Measurements from ENCODE around the gene HOXA11. TPM values are rescaled to one million over a fixed set of nuclear protein-coding genes. Genes with fewer than 3 reads are reported as not detected.

HOXA11 gene
- polyA plus RNA-seq, 1 of the 3 experiments (the other 2 are of a cell fraction): not detected

DNA sequence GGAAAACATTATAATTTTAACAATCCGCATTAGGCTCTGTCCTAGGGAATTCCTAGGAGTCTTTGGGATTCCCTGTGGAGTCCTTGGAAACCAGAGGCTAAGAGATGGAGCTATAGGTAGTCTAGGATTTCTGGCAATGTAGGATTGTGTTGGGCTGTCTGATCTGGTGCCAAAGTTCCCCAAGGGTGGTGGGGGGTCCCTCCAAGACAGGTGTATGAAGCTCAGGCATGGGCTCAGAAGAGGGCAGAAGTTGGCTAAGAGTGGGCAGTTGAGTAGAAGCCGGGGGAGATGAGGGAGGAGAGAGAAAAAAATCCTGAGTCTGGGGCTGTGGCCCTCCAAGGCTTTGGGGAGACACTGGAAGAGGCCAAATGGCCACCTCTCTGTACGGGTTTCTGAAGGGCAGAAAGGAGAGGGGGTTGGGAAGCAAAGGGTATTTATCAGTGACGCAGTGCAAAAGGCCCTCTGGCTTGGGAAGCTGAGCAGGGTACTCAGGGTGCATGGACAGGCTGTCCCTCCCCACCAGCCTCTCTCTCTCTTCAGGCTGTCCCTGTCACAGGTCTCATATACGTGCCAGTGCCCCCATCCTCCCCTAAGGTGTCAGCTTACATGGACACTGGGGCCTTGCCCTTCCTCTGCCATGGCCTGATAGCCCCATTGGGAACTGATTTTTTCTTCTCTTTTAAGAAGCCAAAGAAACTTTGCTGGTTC is 38.4 kb downstream of the HOXA11 start:
- Histone ChIP-seq H3K4me1 (ENCODE audit: control insufficient read depth in 1 of 2, insufficient read depth in 2 of 2, low read depth in 1 of 2, low read length in 1 of 2) (peaks cover 12 to 20% of the 10 kb centered on the region in 2 experiments; a peak in 1 of 4 replicates), H3K9me3 (no peaks in the 10 kb centered on the region), H4K20me1 (ENCODE audit: insufficient read depth) (no peaks in the 10 kb centered on the region), H3K4me2 (no peak overlapping the region), H2AFZ (ENCODE audit: low read depth) (no peak overlapping the region), H3K9me2 (no peaks in the 10 kb centered on the region), H3K27ac (ENCODE audit: low read depth in 2 of 2, low read length in 1 of 2) (no peak overlapping the region), H3K79me2 (ENCODE audit: insufficient read depth) (no peaks in the 10 kb centered on the region), H3K4me3 (ENCODE audit: low read depth in 2 of 2, low read length in 1 of 2) (no peak overlapping the region), H3K27me3 (ENCODE audit: insufficient read depth) (peaks cover 100% of the 10 kb centered on the region), H3K36me3 (replicated peaks in 1 of 2; ENCODE audit: control insufficient read depth in 1 of 2, insufficient read depth in 2 of 2, low read length in 1 of 2) (no peaks in the 10 kb centered on the region), H3K9ac (no peak overlapping the region), H3F3A (replicated peaks; ENCODE audit: insufficient read depth) (no peaks in the 10 kb centered on the region)
- CTCF ChIA-PET: interaction anchor here (0.5 to 10.9 kb wide), 3 partner anchors 12 to 49 kb away, joined by 3 to 270 read pairs (median 29); partner anchors contain the start of gene HOXA7
- POLR2A ChIA-PET: no interaction called here
- 24% methylated on average over 5 of the region's 5 CpGs for WGBS (ENCODE audit: low lambda C conversion rate)
- TF ChIP-seq TEAD4 (IDR thresholded peaks at IDR 0.05; ENCODE audit: borderline replicate concordance, insufficient read depth) (no peak), GABPA (IDR thresholded peaks at IDR 0.05; ENCODE audit: low read depth) (no peak), POLR2AphosphoS5 (IDR thresholded peaks at IDR 0.05; ENCODE audit: low read depth, low read length) (no peak), SIN3A (IDR thresholded peaks at IDR 0.05; ENCODE audit: borderline replicate concordance, low read depth, low read length) (no peak), JUND (IDR thresholded peaks at IDR 0.05) (no peak), IRF3 (IDR thresholded peaks at IDR 0.05; ENCODE audit: low read depth, low read length) (no peak), EP300 (IDR thresholded peaks at IDR 0.05; ENCODE audit: borderline replicate concordance in 1 of 2, low read depth in 1 of 2, low read length in 1 of 2) (no peak), CTCF (IDR thresholded peaks at IDR 0.05) (no peak), TCF12 (IDR thresholded peaks at IDR 0.05) (no peak), YY1 (IDR thresholded peaks at IDR 0.05; ENCODE audit: low read depth) (no peak), MEF2A (IDR thresholded peaks at IDR 0.05; ENCODE audit: borderline replicate concordance, low read depth) (no peak), TAF1 (IDR thresholded peaks at IDR 0.05; ENCODE audit: borderline replicate concordance, low read depth, low read length) (no peak)
- TF ChIP-seq, protein P1, sequence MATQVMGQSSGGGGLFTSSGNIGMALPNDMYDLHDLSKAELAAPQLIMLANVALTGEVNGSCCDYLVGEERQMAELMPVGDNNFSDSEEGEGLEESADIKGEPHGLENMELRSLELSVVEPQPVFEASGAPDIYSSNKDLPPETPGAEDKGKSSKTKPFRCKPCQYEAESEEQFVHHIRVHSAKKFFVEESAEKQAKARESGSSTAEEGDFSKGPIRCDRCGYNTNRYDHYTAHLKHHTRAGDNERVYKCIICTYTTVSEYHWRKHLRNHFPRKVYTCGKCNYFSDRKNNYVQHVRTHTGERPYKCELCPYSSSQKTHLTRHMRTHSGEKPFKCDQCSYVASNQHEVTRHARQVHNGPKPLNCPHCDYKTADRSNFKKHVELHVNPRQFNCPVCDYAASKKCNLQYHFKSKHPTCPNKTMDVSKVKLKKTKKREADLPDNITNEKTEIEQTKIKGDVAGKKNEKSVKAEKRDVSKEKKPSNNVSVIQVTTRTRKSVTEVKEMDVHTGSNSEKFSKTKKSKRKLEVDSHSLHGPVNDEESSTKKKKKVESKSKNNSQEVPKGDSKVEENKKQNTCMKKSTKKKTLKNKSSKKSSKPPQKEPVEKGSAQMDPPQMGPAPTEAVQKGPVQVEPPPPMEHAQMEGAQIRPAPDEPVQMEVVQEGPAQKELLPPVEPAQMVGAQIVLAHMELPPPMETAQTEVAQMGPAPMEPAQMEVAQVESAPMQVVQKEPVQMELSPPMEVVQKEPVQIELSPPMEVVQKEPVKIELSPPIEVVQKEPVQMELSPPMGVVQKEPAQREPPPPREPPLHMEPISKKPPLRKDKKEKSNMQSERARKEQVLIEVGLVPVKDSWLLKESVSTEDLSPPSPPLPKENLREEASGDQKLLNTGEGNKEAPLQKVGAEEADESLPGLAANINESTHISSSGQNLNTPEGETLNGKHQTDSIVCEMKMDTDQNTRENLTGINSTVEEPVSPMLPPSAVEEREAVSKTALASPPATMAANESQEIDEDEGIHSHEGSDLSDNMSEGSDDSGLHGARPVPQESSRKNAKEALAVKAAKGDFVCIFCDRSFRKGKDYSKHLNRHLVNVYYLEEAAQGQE (IDR thresholded peaks at IDR 0.05; ENCODE audit: low read depth, low read length): no peak
- TF ChIP-seq, protein P2, sequence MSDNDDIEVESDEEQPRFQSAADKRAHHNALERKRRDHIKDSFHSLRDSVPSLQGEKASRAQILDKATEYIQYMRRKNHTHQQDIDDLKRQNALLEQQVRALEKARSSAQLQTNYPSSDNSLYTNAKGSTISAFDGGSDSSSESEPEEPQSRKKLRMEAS (IDR thresholded peaks at IDR 0.05; ENCODE audit: low read depth): no peak
- TF ChIP-seq, protein P3, sequence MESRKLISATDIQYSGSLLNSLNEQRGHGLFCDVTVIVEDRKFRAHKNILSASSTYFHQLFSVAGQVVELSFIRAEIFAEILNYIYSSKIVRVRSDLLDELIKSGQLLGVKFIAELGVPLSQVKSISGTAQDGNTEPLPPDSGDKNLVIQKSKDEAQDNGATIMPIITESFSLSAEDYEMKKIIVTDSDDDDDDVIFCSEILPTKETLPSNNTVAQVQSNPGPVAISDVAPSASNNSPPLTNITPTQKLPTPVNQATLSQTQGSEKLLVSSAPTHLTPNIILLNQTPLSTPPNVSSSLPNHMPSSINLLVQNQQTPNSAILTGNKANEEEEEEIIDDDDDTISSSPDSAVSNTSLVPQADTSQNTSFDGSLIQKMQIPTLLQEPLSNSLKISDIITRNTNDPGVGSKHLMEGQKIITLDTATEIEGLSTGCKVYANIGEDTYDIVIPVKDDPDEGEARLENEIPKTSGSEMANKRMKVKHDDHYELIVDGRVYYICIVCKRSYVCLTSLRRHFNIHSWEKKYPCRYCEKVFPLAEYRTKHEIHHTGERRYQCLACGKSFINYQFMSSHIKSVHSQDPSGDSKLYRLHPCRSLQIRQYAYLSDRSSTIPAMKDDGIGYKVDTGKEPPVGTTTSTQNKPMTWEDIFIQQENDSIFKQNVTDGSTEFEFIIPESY (IDR thresholded peaks at IDR 0.05; ENCODE audit: borderline replicate concordance, low read depth): no peak
- peak; percentile 29 for DNase-seq
